Measurements from ENCODE around the gene VEPH1.

- TF ChIP-seq CTCF (IDR thresholded peaks at IDR 0.05; ENCODE audit: low read depth, low read length, poor library complexity, severe bottlenecking): no peak
- no peak for TF ChIP-seq EZH2phosphoT487 (IDR thresholded peaks at IDR 0.05; ENCODE audit: borderline replicate concordance, low read length)
Measured at GRCh38 chr3:157220883-157221282, 282.3 kb downstream of the VEPH1 start.

Measured in DOHH2 (cell line).